A673 (cell line): Measurements from ENCODE around the gene ESRRA.

Experiments
- EZH2 ChIP-seq: fragments of 200-600 bp; sonication (generic); IDR thresholded peaks from 2 replicates; pipeline ENCODE4 v1.6.1; 2017; ENCODE audit warnings: borderline replicate concordance, low read depth, mild to moderate bottlenecking, mixed read lengths, antibody characterized with exemption, low read length; ENCODE audit not compliant: poor library complexity, severe bottlenecking
- TF ChIP-seq, protein P1 (sequence below): fragments of 300-800, 200-600 bp; sonication (generic); conservative IDR thresholded peaks from 2 replicates; pipeline ENCODE4 v1.5.1; 2017; ENCODE audit warnings: low read depth, mild to moderate bottlenecking, antibody characterized with exemption, low read length, moderate library complexity, mixed read lengths

DNA sequence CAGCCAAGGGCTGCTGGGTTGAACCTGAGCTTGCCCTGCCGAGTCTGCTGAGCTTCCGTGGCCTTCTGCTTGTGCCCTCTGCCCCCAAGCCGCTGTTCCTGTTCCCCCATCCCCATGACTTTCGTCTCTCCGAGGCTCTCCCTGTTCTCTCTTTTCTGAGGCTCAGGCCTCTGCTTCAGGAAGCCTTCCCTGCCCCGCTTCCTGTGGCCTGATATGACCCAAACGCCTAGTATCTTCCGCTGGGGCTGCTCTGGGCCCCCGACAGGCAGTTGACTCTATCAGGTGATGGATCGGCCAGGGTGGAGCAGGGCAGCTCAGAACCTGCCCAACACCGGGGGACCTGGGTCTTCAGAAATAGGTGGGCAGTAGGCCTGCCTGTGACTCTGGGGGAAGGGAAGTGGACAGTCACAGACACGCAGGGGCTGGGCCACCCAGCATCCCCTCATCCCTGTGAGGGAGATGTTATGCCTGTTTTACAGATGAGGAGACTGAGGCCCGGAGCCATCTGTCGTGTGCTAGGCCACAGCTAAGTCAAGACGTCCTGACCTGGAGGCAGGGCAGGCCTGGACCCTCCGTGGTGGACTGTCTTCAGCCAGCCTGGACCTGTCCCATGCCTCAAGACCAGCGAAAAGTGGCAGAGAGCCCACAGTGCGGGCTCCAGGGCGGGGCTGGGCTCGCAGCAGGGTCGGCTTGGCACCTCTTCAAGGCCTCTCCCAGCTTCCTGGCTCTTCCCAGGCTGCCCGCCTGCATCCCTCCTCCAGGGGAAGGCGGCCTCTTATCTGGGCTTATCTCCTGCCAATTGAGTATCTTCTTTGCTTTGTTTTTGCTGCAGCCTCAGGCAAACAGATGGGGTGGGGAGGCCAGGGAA is 37.1 kb upstream of the ESRRA start:
- TF ChIP-seq, protein P1, sequence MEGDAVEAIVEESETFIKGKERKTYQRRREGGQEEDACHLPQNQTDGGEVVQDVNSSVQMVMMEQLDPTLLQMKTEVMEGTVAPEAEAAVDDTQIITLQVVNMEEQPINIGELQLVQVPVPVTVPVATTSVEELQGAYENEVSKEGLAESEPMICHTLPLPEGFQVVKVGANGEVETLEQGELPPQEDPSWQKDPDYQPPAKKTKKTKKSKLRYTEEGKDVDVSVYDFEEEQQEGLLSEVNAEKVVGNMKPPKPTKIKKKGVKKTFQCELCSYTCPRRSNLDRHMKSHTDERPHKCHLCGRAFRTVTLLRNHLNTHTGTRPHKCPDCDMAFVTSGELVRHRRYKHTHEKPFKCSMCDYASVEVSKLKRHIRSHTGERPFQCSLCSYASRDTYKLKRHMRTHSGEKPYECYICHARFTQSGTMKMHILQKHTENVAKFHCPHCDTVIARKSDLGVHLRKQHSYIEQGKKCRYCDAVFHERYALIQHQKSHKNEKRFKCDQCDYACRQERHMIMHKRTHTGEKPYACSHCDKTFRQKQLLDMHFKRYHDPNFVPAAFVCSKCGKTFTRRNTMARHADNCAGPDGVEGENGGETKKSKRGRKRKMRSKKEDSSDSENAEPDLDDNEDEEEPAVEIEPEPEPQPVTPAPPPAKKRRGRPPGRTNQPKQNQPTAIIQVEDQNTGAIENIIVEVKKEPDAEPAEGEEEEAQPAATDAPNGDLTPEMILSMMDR: no peak
- TF ChIP-seq EZH2: no peak
